Chondrocyte (in vitro differentiated cells): Measurements from ENCODE around the gene NBAS. TPM values are rescaled to one million over a fixed set of nuclear protein-coding genes. Genes with fewer than 3 reads are reported as not detected.

ENCODE experiments used
- DNase-seq: peaks from one replicate; pipeline ENCODE4 v3.0.0; 2021; ENCODE audit warnings: mixed read lengths, low spot score
- H3K27ac Mint-ChIP-seq: one replicate; pipeline ENCODE4 v1.8.0; 2021; ENCODE audit warnings: mild to moderate bottlenecking, moderate library complexity, mixed read lengths; ENCODE audit not compliant: unreplicated experiment
- H3K27me3 Mint-ChIP-seq: 2 replicates; pipeline ENCODE4 v1.8.0; 2021; ENCODE audit warnings: low read depth, mixed read lengths
- H3K36me3 Mint-ChIP-seq: 2 replicates; pipeline ENCODE4 v1.8.0; 2021; ENCODE audit warnings: low read depth, mixed read lengths
- H3K4me1 Mint-ChIP-seq: 2 replicates; pipeline ENCODE4 v1.8.0; 2021; ENCODE audit warnings: low read depth, mild to moderate bottlenecking, mixed read lengths
- H3K4me3 Mint-ChIP-seq: one replicate; pipeline ENCODE4 v1.8.0; 2021; ENCODE audit warnings: mild to moderate bottlenecking, moderate library complexity, mixed read lengths; ENCODE audit not compliant: unreplicated experiment
- H3K9me3 Mint-ChIP-seq: 2 replicates; pipeline ENCODE4 v1.8.0; 2021; ENCODE audit warnings: low read depth, mixed read lengths
- CTCF ChIP-seq: fragments of 200-600 bp; sonication (generic); IDR thresholded peaks from 2 replicates; pipeline ENCODE4 v1.5.0; 2021; ENCODE audit warnings: antibody characterized with exemption, mild to moderate bottlenecking, moderate library complexity
- total RNA-seq: library from RNA; stranded (reverse); gene quantifications from 3 replicates; pipeline ENCODE4 v1.2.1, GENCODE V29; 2021

NBAS gene
- total RNA-seq, 1 donor from 2014 or later, result 47.6 TPM

GRCh38 chr2:15557887-15558311 is 3.2 kb downstream of the NBAS start:
- peaks cover 5% of the 10 kb centered on the region for H3K36me3 Mint-ChIP-seq
- H3K27ac Mint-ChIP-seq, result no peak overlapping the region
- no peak for TF ChIP-seq CTCF
- H3K4me1 Mint-ChIP-seq, result peaks cover 41% of the 10 kb centered on the region
- no peak overlapping the region for H3K4me3 Mint-ChIP-seq
- H3K9me3 Mint-ChIP-seq, result no peaks in the 10 kb centered on the region
- no peaks in the 10 kb centered on the region for H3K27me3 Mint-ChIP-seq
- no peak for DNase-seq

GRCh38 chr2:15556311-15556930 is 4.7 kb downstream of the NBAS start:
- H3K4me1 Mint-ChIP-seq, result peaks cover 33% of the 10 kb centered on the region
- H3K9me3 Mint-ChIP-seq, result no peaks in the 10 kb centered on the region
- H3K27me3 Mint-ChIP-seq, result no peaks in the 10 kb centered on the region
- TF ChIP-seq CTCF, result no peak
- no peak overlapping the region for H3K4me3 Mint-ChIP-seq
- DNase-seq, result no peak
- H3K36me3 Mint-ChIP-seq, result peaks cover 11% of the 10 kb centered on the region
- no peak overlapping the region for H3K27ac Mint-ChIP-seq

- no peak overlapping the region for H3K4me3 Mint-ChIP-seq
- no peak for TF ChIP-seq CTCF
- peak overlapping the region; percentile 47 for H3K27ac Mint-ChIP-seq
Observed at GRCh38 chr2:15555760-15556193, 5.4 kb downstream of the NBAS start.

GRCh38 chr2:15554525-15555218 is 6.5 kb downstream of the NBAS start:
- no peak for DNase-seq
- H3K27me3 Mint-ChIP-seq, result no peaks in the 10 kb centered on the region
- peak overlapping the region; percentile 39 for H3K4me3 Mint-ChIP-seq
- H3K27ac Mint-ChIP-seq, result peak overlapping the region; percentile 84
- no peaks in the 10 kb centered on the region for H3K9me3 Mint-ChIP-seq
- TF ChIP-seq CTCF, result no peak
- H3K4me1 Mint-ChIP-seq, result peaks cover 24% of the 10 kb centered on the region
- H3K36me3 Mint-ChIP-seq, result peaks cover 11% of the 10 kb centered on the region

More at GRCh38 chr2:15555760-15556193, 5.4 kb downstream of the NBAS start:
- Mint-ChIP-seq H3K27me3 (no peaks in the 10 kb centered on the region), H3K4me1 (peaks cover 31% of the 10 kb centered on the region), H3K36me3 (peaks cover 11% of the 10 kb centered on the region), H3K9me3 (no peaks in the 10 kb centered on the region)
- no peak for DNase-seq

- no peaks in the 10 kb centered on the region for H3K9me3 Mint-ChIP-seq
- H3K27ac Mint-ChIP-seq, result peak overlapping the region; percentile 84
- peaks cover 15% of the 10 kb centered on the region for H3K36me3 Mint-ChIP-seq
- no peaks in the 10 kb centered on the region for H3K27me3 Mint-ChIP-seq
- no peak for TF ChIP-seq CTCF
- no peak for DNase-seq
- H3K4me3 Mint-ChIP-seq, result no peak overlapping the region
- peaks cover 17% of the 10 kb centered on the region for H3K4me1 Mint-ChIP-seq
Observed at GRCh38 chr2:15553951-15554350, 7.2 kb downstream of the NBAS start.
